Activated CD4-positive, alpha-beta T cell treated with anti-CD3 and anti-CD28 coated beads for 1 hour (primary cell): ENCODE data around the gene CORO1C.

Experiments
- DNase-seq: peaks from one replicate; pipeline ENCODE4 v3.0.0-alpha.2; 2020

The CORO1C gene

GRCh38 chr12:108613548-108613947 lies 117.8 kb downstream of the CORO1C start:
- DNase-seq: no peak

- DNase-seq: no peak
These were observed 118.5 kb downstream of the CORO1C start for GRCh38 chr12:108612788-108613282.

GRCh38 chr12:108611884-108612415 lies 119.4 kb downstream of the CORO1C start:
- peak; percentile 22 for DNase-seq

GRCh38 chr12:108610856-108611605 lies 120.3 kb downstream of the CORO1C start:
- DNase-seq: no peak

- DNase-seq: no peak
These were observed 120.9 kb downstream of the CORO1C start for GRCh38 chr12:108610336-108610815.

GRCh38 chr12:108609537-108610335 lies 121.6 kb downstream of the CORO1C start:
- no peak for DNase-seq

- no peak for DNase-seq
These were observed 122.7 kb downstream of the CORO1C start for GRCh38 chr12:108608616-108609015.

- no peak for DNase-seq
These were observed 123.2 kb downstream of the CORO1C start for GRCh38 chr12:108607981-108608600.

- DNase-seq: no peak
These were observed 124.8 kb downstream of the CORO1C start for GRCh38 chr12:108606492-108606891.

- no peak for DNase-seq
These were observed 125.5 kb downstream of the CORO1C start for GRCh38 chr12:108605690-108606406.

GRCh38 chr12:108605000-108605689 lies 126.2 kb downstream of the CORO1C start:
- DNase-seq: no peak

- DNase-seq: no peak
These were observed 126.9 kb downstream of the CORO1C start for GRCh38 chr12:108604208-108604941.

GRCh38 chr12:108603743-108604142 lies 127.6 kb downstream of the CORO1C start:
- DNase-seq: no peak

- DNase-seq: no peak
These were observed 128.2 kb downstream of the CORO1C start for GRCh38 chr12:108602976-108603704.

- no peak for DNase-seq
These were observed 129.1 kb downstream of the CORO1C start for GRCh38 chr12:108602209-108602705.

GRCh38 chr12:108600702-108601007 lies 130.7 kb downstream of the CORO1C start:
- no peak for DNase-seq

GRCh38 chr12:108599948-108600701 lies 131.2 kb downstream of the CORO1C start:
- no peak for DNase-seq

GRCh38 chr12:108599541-108599940 lies 131.8 kb downstream of the CORO1C start:
- DNase-seq: no peak

GRCh38 chr12:108598553-108599250 lies 132.6 kb downstream of the CORO1C start:
- no peak for DNase-seq
